ENCODE measurements around the gene RASL10B.
A peak's percentile ranks its signal among the peaks of the same experiment; 100 is the strongest.

Gene RASL10B

DNA sequence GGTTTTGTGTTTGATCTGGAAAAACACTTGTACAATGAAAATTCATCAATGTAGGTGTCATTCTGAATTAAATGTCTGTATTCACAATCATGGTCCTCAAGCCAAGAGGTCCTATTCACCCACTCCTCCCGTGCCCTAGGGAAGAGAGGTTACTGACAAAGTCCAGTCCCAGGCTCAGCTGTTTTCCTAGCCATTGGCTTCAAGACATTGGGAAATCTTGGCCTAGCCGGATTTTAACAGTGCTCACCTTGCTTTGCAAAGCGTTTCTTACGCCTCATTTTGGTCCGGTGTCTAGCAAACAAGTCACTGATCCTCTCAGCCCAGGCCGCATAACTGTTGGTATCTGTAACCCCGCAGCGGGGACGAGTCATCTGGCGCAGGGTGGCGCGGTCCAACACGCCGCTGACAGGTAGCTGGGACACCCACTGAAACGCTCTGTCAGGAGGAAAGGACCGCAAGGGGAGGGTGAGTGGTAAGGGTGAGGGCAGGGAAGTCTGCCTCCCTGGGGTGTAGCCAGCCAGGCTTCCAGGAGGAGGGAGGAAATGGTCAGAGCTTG lies 47.3 kb downstream of the RASL10B start:
- TF ChIP-seq, protein P1, sequence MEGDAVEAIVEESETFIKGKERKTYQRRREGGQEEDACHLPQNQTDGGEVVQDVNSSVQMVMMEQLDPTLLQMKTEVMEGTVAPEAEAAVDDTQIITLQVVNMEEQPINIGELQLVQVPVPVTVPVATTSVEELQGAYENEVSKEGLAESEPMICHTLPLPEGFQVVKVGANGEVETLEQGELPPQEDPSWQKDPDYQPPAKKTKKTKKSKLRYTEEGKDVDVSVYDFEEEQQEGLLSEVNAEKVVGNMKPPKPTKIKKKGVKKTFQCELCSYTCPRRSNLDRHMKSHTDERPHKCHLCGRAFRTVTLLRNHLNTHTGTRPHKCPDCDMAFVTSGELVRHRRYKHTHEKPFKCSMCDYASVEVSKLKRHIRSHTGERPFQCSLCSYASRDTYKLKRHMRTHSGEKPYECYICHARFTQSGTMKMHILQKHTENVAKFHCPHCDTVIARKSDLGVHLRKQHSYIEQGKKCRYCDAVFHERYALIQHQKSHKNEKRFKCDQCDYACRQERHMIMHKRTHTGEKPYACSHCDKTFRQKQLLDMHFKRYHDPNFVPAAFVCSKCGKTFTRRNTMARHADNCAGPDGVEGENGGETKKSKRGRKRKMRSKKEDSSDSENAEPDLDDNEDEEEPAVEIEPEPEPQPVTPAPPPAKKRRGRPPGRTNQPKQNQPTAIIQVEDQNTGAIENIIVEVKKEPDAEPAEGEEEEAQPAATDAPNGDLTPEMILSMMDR (conservative IDR thresholded peaks at IDR 0.05; ENCODE audit: low read depth, low read length), result no peak
- H3K4me3 ChIP-seq (ENCODE audit: low read depth, low read length), result no peak overlapping the region
- DNase-seq (ENCODE audit: low read depth), result no peak

DNA sequence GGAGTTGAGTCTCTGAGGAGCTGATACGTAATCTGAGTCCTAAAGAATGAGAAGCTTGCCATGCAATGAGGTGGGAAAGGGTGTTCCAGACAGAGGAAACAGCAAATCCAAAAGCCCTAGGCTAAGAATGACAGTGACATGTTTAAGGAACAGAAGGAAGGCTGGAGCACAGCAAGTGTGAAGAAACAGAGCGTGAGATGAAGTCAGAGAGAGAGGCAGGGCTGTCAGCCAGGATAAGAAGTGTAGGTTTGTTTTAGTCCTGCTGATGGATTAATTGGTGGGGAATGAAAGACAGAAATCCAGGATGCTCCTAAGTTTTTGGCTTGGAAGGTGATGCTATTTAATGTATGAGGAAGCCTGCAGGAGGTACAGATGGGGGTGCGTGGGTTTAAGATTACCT lies 49.5 kb downstream of the RASL10B start:
- no peak for DNase-seq (ENCODE audit: low read depth)
- H3K4me3 ChIP-seq (ENCODE audit: low read depth, low read length), result no peak overlapping the region
- TF ChIP-seq, protein P1 (conservative IDR thresholded peaks at IDR 0.05; ENCODE audit: low read depth, low read length), result no peak

GRCh38 chr17:35784895-35785294 lies 53.5 kb downstream of the RASL10B start:
- TF ChIP-seq, protein P1 (conservative IDR thresholded peaks at IDR 0.05; ENCODE audit: low read depth, low read length), result no peak
- H3K4me3 ChIP-seq (ENCODE audit: low read depth, low read length), result no peak overlapping the region

GRCh38 chr17:35786941-35787432 lies 55.5 kb downstream of the RASL10B start:
- no peak overlapping the region for H3K4me3 ChIP-seq (ENCODE audit: low read depth, low read length)
- DNase-seq (ENCODE audit: low read depth), result peak; percentile 54
- TF ChIP-seq, protein P1 (conservative IDR thresholded peaks at IDR 0.05; ENCODE audit: low read depth, low read length), result no peak

More at GRCh38 chr17:35784895-35785294, 53.5 kb downstream of the RASL10B start:
- no peak for DNase-seq (ENCODE audit: low read depth)

DNA sequence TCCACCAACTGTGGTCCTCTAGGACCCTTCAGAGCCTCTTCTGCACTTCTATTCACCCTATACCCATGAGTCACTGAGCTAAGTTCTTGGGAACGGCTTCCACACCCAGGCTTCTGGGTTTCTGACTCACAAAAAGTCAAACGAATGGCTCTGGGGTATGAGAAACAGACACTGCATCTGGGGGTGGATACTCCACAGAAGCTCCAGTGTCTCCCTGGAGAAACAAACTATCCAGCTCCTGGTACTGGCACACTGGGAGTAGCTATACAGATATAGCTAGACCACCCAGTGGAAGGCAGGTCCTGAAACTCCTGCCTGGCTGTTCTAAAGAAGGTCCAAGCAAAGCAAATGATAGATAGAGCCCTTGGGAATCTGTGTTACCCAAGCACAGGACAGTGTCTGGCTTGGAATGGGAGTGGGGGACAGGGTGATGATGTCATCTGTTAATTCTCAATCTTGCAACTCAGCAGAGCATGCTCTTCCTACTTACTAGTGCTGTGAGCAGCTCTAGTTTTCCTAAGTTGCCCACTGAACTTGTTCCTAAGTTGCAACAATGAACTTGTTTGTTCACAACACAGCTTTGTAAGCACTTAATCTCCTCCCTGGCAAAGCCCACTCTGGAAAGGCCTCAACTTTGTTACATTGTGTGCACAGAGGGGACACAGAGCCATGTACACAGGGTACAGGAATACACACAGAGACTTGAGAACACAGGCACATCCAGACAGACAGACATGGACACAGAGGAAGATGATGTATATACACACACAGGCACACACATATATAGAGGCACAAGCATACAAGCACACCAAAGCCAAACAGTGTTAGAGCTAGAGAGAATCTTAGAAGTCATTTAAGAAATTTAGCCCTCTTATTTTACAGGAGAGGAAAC lies 57.3 kb downstream of the RASL10B start:
- no peak overlapping the region for H3K4me3 ChIP-seq (ENCODE audit: low read depth, low read length)
- peak; percentile 90 for DNase-seq (ENCODE audit: low read depth)
- TF ChIP-seq, protein P1 (conservative IDR thresholded peaks at IDR 0.05; ENCODE audit: low read depth, low read length), result no peak

GRCh38 chr17:35790841-35791240 lies 59.4 kb downstream of the RASL10B start:
- DNase-seq (ENCODE audit: low read depth), result no peak
- TF ChIP-seq, protein P1 (conservative IDR thresholded peaks at IDR 0.05; ENCODE audit: low read depth, low read length), result no peak
- no peak overlapping the region for H3K4me3 ChIP-seq (ENCODE audit: low read depth, low read length)
